DLD1 (cell line): ENCODE data around the gene UNC50.

Experiments
- in situ Hi-C: cut with HindIII; loops from 2 replicates; pipeline ENCODE4 v1.10.0; 2017; ENCODE audit warnings: low sequenced_read_pairs

UNC50 gene

GRCh38 chr2:98607104-98607503 lies 1.3 kb upstream of the UNC50 start:
- in situ Hi-C loops, result no loop called here

GRCh38 chr2:98607741-98608115 lies 661 bp upstream of the UNC50 start:
- in situ Hi-C loops, result no loop called here

- in situ Hi-C loops, result no loop called here
These were observed 694 bp downstream of the UNC50 start for GRCh38 chr2:98608962-98609604.

DNA sequence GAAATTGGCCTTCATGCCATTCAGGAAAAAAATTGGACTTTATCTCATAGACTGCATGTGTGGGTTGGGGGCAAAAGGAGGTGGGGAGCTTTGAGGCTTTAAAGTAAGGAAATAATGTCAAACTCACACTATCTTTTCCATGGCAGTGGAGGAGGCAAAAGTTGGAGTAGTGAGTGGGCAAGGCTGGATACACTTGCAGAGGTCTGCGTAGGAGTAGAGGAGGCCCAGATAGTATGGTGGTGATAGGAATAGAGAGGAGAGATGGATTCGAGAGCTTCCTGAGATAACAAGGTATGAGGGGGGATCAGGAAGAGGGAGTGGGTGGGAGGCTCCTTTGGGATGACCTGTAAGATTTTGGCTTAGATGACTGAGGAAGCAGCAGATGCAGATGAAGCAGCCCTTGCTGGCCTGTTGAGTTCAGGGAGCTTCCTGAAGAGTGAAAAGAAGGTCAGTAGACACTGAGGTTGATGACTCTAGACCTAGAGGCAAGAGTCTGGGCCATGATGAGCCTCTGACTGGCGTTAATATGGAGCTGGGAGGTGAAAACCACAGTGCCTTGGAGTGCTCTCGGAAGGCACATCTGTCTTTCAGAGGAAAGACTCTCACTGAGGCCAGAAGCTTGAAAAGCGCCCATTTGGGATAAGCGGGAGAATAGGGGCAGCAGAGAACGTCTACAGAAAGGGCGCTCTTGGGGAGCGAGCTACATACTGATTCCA lies 5.8 kb downstream of the UNC50 start:
- in situ Hi-C loops, result no loop called here

GRCh38 chr2:98615481-98615880 lies 7.1 kb downstream of the UNC50 start:
- in situ Hi-C loops, result no loop called here

DNA sequence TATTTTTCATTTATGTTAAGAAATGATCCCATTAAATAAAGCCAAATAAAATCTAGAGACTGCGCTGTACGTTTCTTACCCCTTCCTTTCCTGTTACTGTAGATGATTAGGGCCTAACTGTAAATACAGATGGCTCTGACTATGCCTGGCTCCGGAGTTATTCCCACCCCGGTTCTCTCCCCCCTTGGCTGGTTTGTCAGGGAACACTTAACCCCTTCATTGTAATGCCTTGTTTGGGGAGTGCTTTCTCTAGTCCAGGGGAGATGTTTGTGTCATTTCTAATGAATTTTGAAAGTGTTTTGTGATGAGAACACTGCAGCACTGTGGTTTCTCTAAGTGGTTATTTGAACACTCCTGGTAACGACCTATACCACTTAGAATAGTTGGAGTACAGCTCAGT lies 8.8 kb downstream of the UNC50 start:
- in situ Hi-C loops, result no loop called here

GRCh38 chr2:98623657-98624056 lies 15.3 kb downstream of the UNC50 start:
- in situ Hi-C loops, result no loop called here

DNA sequence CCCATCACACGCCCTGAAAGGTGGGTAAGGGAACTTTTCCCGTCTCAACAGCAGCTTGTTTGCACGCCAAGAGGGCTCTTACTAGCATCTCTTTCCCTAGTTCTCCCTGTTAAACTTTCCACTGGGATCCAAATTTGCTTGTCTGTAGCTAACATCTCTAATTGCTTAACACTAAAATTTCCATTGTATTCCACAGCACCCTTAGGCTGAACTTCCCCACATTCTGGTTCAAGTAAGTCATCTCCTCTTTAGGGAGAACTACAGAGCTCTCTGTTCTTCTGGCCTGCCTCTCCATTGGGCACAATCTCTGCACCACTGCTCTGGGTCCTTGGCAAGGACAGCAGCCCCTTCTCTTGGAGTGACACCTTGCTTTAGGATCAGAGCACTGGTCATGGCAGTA lies 24.0 kb downstream of the UNC50 start:
- in situ Hi-C loops, result no loop called here

DNA sequence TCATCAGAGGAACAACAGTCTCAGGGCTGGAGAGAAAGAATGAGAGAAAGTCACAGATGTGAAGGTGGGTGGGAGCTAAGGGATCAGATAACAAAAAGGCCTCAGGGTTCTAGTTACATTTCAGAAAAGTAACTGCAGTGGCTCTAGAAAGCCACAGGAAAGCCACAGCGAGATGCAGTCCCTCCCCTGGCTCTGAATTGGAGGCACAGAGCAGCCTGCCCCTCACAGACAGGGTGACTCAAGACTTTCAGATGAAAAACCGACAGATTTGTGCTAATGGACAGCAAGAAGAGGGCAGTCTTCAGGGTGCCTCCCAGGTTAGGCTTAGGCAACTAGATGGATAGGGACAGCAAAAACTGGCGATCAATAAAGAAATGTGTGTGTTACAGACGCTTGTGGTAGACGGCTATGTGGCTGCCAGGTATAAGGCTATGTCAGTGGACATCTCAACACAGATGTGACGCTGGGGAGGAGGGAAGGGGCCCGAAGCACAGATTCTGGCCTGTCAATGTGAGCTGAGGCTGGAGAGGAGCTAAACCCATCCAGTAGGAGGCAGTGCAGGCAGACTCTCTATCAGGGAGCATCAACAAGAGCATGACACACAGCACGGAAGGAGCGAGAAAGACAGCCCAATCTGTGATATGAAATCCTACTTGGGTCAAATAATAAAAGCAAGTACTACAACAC lies 26.2 kb downstream of the UNC50 start:
- in situ Hi-C loops, result no loop called here

GRCh38 chr2:98637401-98638147 lies 29.2 kb downstream of the UNC50 start:
- in situ Hi-C loops, result no loop called here

DNA sequence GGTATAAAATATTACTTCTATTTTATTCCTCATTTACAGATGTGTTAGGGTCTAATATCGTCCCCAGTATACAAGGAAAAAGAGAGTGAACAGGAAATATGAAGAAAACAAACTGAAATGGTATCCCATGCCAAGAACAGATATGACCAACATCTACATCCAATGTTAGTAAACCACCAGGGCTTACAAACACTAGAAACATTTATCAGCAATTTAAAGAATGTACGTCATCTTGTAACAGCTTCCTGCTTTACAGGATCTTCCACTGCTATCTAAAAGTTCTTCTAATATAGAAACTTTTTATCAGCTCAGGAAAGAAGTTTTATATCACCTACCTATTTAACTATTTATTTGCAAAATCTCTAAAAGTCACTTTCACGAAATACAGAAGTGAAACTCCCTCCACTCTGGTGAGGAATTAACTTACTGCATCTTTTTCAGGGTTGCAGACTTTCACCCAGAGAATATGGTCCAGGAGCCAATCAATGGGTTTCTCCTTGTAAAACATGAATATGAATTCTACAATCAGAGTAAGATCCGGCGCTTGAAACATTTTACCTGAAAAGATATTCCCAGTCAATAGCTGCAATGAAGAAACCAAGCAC lies 35.2 kb downstream of the UNC50 start:
- in situ Hi-C loops, result no loop called here

- in situ Hi-C loops, result no loop called here
These were observed 39.2 kb downstream of the UNC50 start for GRCh38 chr2:98647636-98648035.

DNA sequence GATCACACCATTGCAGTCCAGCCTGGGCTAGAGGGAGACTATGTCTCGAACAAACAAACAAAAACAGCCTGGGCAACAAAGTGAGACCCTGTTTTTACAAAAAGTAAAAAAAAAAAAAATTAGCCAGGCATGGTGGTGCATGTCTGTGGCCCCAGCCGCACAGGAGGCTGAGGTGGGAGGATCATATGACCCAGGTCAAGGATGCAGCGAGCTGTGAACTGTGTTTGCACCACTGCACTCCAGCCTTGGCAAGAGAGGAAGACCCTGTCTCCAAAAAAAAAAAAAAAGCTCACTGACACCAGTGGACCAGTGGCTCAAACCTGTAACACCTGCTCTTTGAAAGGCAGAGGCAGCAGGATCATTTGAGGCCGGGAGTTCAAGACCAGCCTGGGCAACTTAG lies 40.1 kb downstream of the UNC50 start:
- in situ Hi-C loops, result no loop called here

DNA sequence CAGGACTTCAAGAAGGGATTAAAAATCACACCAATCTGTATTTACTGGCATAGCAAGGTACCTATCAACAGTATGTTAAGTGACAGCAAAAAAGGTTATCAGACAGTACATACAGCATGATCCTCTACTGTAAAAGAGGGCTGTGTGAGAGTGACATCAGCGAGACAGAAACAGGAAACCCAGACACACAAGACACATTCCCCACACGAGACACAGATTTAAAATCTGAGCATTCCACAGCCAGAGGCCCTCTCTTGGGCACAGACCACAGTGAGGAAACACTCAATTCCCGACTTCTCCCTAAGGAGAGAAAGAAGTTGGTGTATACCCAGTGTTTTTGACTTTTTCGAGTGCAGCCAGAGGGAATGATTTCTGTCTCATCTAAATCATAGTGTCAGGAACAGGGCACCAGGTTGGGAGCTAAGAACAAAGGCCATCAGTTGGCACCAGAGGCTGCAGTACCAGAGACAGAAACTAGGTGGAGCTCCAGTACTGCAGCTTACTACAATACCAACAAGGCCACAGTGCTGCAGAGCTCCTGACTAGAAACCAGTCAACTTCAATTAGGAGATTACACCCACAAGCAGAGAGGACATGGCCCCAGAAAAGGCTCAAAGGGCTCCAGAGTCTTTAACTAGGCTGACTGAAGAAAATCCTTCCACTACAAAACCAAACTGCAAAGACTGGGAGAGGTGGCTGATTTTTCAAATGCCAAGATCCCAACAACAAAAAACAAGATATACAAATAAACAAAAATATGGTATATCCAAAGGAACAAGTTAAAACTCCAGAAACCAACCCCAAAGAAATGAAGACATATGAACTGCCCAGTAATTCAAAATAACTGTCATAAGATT lies 41.0 kb downstream of the UNC50 start:
- in situ Hi-C loops, result no loop called here

- in situ Hi-C loops, result no loop called here
These were observed 41.6 kb downstream of the UNC50 start for GRCh38 chr2:98649992-98650375.

GRCh38 chr2:98650998-98651397 lies 42.6 kb downstream of the UNC50 start:
- in situ Hi-C loops, result no loop called here

DNA sequence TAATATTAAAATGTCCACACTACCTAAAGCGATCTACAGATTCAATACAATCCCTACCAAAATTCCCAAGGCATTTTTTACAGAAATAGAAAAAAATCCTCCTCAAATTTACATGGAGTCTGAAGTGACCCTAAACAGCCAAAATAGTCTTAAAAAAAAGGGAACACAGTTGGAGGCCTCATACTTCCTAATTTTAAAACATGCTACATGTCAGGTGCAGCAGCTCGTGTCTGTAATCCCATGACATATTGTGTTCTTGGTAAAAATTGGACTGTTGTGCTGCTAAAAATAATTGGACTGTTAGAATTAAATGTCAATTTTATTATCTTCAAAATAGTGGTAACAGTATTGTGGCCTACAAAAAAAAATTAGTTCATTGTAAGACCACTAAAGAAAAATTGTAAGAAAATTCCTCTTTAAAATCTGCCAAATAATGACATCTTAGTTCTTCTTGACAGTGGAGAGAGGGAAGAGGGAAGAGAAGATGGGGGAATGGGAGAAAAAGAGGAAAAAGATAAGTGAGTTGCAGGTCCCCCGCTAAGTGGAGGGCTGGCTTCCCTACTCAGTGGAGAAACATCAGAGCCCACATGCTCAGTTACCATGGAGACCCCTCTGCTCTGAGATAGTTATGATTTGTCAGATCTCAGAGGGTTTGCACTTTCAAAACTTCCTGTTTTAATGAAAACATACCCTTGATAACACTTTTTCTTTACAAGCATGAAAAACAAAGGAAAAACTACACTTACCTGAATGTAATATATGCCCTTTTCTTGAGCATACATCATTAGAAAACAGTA lies 46.5 kb downstream of the UNC50 start:
- in situ Hi-C loops, result no loop called here

DNA sequence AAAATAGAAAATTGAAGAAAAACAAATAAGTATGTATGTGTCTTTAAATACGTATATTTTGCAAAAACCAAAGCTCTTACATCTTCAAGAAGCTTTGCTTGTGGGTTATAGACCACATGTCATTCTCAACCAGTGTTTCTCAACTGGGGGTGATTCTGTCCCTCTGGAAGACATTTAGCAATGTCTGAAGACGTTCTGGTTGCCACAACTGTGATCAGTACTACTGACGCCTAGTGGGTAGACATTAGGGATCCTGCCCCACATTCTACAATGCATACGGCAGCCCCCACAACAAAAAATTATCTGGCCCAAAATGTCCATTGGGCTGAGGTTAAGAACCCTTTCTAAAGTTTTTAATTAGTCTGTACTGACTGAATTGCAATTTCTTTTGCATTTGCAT lies 48.4 kb downstream of the UNC50 start:
- in situ Hi-C loops, result no loop called here

- in situ Hi-C loops, result no loop called here
These were observed 50.6 kb downstream of the UNC50 start for GRCh38 chr2:98658816-98659490.
